Activated CD4-positive, alpha-beta T cell treated with anti-CD3 and anti-CD28 coated beads, Interleukin-2, Interleukin-6, amounts not matched to agents 100 ng/mL and 50 ng/mL, durations not matched to agents 16 hours and 8 hours (primary cell): ENCODE data around the gene CYSRT1.

Experiments
- DNase-seq: peaks from one replicate; pipeline ENCODE4 v3.0.0-alpha.2; 2020

The CYSRT1 gene

DNA sequence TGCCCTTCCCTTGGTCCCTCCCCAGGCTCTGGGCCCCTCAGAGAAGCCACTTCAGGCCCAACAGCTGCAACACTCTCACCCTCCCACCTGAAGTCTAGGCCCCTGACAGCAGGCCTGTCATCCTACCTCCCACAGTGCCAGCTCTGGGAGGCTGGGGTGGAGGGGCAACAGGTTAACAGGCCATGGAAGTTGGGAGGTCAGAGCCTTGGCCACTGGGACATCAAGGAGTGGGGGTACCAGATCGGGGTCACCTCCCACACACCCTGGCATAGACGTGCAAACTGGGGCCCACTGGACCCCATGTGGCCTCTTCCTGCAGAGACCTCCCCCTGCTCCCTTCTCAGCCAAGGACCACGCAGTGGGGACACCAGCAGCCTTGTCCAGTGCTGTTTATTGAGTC lies 33.7 kb upstream of the CYSRT1 start:
- no peak for DNase-seq

- DNase-seq: no peak
These were observed 33.1 kb upstream of the CYSRT1 start for GRCh38 chr9:137191691-137192447.

DNA sequence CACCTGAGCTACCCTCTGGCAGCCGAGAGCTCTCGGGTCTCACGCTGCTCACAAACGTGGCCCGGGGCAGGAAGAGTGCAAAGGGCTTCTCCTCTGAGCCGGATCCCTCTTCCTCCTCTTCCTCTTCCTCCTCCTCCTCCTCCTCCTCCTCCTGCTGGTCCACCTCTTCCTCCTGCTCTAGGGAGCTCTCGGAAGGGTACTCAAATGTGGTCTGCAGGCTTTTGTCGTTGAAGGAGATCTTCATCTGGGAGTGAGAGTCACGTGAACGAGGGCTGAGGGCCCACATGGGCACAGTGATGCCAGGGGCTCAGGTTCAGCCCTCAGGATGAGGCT lies 32.6 kb upstream of the CYSRT1 start:
- no peak for DNase-seq

DNA sequence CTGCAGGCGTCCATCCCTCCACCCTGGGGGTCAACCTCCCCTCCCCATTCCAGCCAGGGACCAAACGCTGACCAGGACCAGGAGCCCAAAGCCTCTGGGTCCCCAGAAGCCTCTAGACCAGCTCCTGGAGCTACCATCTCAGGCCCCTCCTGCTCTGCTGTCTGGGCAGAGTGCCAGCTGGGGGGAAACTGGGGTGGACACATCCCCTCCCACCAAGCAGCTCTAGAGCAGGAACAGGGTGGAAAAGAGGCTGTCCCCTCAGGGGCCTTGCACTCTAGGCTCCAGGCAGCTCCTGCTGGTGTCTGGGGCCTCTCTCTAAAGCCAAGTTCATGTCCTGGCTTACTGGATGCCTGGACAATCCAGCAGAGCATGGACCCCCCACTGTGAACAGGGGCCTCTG lies 32.1 kb upstream of the CYSRT1 start:
- no peak for DNase-seq

DNA sequence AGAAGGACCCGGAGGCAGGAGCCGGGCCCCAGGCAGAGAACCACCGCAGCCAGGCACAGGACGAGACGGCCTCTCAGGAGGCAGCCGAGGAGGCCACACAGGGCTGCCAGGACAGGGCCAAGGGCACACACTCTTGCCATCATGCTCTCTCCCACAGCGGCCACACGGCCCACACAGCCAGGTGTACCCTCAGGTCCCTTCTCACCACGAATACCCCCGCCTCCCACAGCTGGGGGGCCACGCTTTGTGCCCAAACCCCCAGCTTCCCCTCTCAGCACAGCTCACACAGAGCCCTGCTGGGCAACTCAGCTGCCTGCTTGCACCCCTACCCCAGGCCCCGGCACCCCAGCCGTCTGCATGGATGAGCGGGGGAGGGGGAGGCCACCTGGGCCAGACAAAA lies 31.2 kb upstream of the CYSRT1 start:
- DNase-seq: no peak

DNA sequence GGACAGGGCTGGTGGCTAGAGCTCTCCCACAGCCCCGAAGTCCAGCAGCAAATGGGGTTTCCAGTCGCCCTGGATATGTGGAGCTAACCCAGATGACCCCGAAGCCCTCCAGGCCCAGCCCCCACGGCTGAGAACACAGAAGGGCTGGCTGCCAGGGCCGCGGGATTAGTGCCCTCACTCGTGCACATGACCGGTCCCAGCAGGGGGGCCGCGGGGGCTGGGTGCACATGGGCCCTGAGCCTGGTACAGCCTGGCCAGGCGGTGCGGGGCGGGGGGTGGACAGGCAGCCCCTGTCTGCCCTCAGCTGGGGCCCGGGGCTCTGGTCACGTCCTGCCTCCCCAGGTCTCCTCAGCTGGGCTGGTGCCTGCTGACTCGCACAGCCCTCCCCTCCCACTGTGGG lies 30.6 kb upstream of the CYSRT1 start:
- no peak for DNase-seq

GRCh38 chr9:137194909-137195308 lies 30.1 kb upstream of the CYSRT1 start:
- DNase-seq: no peak

DNA sequence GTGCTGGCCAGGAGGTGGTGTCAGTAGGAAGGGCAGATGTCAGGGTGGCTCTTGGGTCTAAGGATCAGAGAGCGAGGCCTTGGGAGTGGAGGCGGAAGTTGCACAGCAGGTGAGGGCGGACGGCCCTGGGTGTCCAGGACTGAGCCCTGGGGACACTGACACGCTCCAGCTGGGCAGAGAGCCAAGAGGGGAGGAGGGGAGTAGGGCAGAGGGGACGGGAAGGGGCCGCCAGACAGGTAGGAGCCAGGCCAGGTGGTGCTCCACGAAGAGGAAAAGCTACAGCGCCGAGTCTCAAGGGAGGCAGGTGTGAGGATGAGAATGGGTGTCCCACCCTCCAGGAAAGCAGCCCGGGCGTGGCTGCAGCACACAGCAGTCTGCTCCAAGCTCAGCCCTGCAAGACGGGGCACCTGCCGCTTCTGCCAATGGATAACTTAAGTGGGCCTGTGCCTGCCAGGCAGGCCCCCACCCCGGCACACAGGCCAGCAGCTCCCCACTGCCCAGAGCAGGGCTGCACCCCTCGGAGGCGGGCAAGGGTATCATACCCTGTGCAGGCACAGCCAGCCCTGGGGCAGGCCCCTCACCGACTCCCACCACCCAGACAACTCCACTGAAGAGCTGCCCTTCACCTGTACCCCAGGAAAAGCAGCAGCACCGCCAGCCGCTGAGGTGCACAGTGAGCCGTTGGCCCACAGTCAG lies 29.3 kb upstream of the CYSRT1 start:
- no peak for DNase-seq

DNA sequence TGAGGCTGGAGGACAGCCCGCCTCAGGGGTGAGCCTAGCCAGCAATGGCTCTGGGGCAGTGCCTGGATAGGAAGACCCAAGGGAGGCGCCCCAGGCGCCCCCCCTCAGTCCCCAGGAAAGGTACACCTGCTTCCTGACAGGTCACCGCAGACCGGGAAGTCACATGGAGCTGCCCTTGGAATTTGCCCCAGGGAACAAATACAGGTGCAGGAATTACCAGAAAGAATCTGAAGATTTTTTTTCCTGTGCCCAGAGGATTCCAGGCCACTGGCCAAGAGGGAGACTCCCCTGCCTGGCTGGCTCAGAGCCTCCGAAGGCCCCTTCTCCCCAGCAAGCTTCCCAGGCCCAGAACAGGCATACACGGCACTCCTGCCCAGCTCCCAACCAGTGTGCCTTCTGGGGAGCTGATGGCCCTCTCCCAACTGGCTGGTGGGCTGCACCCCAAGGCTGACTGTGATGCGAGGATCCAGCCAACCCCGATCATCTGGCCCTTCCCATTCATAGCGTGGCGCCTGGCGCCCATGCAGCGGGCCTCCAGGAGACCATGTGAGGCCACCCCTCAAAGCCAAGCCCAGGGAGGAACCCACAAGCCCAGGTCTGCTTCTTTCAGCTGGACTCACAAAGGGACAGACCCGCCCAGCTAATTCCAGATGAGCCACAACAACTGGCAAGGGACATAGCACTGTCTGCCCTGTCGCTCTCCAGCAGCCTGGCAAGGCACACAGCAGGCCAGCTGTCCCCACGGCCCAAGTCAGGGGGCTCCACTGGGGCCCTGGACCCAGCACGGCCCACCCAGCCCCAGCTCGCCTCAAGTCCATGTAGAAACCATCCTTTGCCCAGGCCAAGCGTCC lies 26.7 kb upstream of the CYSRT1 start:
- no peak for DNase-seq

DNA sequence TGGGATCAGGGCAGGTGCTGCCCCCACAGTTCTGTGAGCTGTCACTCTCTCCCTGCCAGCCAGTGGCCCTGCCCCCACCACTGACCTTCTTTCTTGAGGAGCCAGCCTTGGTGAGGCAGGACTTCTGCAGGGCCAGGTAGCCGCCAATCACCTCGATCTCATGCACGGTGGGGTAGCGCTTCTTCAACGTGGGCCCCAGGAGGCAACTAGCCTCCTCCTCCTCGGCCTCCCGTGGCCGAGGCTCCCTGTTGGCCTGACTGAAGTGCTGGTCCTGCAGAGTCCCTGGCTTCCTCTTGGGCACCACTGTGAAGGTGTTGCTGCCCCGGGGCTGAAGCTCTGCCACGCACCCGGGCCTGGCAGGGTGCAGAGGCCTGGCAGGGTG lies 26.1 kb upstream of the CYSRT1 start:
- DNase-seq: no peak

GRCh38 chr9:137199411-137200121 lies 25.4 kb upstream of the CYSRT1 start:
- DNase-seq: no peak

DNA sequence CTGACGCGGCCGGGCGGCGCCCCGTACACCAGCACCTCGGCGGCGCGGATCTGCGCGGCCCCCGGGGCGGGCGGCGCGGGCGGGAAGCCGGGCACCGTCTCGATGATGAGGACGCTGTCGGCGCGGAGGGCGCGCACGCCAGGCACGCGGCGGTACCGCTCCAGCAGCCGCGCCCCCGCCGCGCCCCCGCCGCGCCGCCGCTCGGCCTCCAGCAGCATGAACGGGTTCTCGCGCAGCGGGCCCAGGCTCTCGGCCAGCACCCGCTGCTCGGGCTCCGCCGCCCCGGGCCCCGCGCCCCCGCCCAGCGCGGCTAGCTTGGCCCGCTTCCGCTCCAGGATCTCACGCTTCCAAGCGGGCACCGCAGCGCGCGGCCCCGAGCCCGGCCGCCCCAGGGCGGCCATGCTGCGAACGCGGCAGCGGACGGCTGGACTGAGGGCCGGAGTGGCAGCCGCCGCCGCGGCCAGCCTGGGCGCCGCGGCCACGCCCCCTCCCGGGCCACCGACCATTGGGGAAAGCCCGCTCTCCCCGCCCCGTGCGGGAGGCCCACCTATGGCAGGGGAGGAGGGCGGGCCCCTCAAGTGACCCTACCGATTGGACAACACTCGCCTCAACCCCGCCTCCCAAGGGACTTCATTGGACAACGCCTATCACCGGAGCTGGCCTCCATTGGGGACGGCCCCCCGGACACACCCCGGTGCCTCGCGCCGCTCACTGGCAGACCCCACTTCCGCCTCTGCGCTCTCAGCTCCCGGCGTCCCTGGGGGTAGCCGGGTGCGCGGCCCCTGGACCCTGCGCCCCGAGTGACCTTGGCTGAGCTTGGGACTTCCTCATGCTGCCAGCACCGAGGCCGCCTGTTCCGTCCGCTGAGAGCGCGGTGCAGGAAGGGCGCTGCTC lies 24.4 kb upstream of the CYSRT1 start, which contains the start of gene TPRN:
Gene TPRN (minus strand): TSS at position 431 of the 894 bp plus-strand sequence. CDS start 30 bp downstream, at position 401.
- peak; percentile 100 for DNase-seq

- no peak for DNase-seq
These were observed 23.6 kb upstream of the CYSRT1 start for GRCh38 chr9:137201205-137201868.

GRCh38 chr9:137202966-137203365 lies 22.0 kb upstream of the CYSRT1 start:
- no peak for DNase-seq

DNA sequence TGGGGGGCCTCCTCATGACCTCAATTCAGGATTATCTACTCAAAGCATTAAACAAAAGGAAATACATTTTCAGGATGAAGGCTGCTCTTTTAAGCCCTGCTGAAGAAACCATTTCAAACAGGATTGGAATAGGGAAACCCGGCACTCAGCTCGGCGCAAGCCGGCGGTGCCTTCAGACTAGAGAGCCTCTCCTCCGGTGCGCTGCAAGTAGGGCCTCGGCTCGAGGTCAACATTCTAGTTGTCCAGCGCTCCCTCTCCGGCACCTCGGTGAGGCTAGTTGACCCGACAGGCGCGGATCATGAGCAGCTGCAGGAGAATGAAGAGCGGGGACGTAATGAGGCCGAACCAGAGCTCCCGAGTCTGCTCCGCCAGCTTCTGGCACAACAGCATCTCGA lies 20.2 kb upstream of the CYSRT1 start:
- DNase-seq: no peak

GRCh38 chr9:137205126-137206069 lies 19.6 kb upstream of the CYSRT1 start, which contains the start of the genes NDOR1 and TMEM203:
NDOR1 (plus strand) TSS chr9:137205700; CDS start chr9:137205778, 78 bp downstream.
TMEM203 (minus strand) TSS chr9:137205648; CDS start chr9:137205414, 234 bp downstream.
- peak; percentile 97 for DNase-seq

DNA sequence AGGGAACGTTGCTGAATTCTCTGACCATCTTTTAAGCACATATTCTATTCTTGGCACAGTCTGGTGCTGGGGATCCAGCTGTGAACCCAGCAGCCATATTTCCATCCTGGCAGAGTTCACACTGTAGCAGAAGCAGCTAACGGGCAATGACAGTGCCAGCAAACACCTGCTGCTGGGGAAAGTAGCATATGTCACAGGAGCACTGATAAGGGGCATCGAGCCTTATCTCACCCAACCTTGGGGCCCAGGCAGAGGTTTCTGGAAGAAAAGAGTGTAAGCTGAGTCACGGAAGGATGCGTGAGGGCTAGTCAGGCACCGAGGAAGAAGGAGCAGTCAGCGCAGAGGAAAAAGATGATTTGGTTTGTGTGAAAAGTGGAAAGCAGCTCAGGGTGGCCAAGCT lies 18.4 kb upstream of the CYSRT1 start:
- DNase-seq: no peak

DNA sequence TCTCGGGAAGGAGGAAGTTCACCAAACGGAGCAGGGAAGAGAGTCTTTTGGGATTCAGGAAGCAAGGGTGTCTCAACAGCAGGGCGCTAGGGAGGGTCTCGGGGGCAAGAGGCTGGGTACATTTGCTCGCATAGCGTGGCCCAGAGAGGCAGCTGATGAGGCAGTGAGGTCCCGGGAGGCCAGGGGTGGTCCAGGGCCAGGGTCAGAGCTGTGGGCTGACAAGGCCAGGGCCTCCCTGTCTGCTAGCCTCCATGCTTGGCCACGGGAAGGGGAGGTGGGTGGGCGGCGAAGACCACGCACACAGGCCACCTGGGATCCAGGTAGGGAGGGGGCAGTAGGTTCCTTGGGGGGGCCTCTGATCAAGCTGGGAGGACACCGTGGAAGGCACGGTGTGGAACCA lies 13.4 kb upstream of the CYSRT1 start:
- no peak for DNase-seq

DNA sequence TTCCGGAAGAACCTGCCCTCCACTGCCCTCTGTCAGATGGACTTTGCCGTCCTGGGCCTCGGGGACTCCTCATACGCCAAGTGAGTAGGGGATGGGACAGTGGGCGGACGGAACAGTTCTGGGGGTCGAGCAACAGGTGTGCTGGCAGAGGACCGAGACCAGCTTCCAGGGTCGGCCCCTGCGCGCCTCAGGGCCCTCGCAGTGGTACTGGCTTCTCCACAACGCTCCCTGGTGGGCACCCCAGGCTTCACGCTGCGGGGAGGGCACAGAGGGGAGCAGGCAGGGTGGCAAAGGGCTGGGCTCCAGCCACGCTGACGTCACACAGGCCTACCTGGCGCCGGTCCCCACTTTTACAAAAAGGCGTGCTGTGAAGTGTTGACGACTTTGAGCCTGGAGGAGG lies 12.5 kb upstream of the CYSRT1 start:
- no peak for DNase-seq
